NCI-H1092 treated with DMSO at 0.1 percent for 48 hours (cell line): ENCODE measurements around the gene HRG.
"Not testable (repeated sequence)": the region's sequence is repeated elsewhere in the genome, so short reads cannot be mapped to it uniquely, and the experiment has no call there.

Experiments used
- DNase-seq: peaks from one replicate; lab custom pipeline; 2025; lab: John Stamatoyannopoulos, UW

The HRG gene, protein sequence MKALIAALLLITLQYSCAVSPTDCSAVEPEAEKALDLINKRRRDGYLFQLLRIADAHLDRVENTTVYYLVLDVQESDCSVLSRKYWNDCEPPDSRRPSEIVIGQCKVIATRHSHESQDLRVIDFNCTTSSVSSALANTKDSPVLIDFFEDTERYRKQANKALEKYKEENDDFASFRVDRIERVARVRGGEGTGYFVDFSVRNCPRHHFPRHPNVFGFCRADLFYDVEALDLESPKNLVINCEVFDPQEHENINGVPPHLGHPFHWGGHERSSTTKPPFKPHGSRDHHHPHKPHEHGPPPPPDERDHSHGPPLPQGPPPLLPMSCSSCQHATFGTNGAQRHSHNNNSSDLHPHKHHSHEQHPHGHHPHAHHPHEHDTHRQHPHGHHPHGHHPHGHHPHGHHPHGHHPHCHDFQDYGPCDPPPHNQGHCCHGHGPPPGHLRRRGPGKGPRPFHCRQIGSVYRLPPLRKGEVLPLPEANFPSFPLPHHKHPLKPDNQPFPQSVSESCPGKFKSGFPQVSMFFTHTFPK

DNA sequence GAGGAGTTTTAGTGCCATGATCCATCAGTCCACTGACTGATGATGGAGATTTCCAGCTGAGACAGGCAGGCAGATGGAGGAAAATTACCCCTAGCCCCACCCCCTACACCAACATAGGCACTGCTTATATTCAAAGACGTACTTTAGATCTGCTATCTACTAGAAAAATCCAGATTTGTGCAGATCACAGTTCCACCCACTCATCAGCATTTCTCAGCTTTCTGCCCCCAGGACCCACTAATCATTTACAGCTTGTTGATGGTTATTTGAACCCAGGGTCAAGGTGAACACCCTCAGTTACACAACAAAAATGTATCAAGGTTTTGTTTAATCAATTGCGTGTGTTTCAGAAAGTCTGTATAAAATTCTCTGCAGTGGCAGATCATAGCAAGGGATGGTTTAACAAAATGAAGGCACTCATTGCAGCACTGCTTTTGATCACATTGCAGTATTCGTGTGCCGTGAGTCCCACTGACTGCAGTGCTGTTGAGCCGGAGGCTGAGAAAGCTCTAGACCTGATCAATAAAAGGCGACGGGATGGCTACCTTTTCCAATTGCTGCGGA, at the start of gene HRG:
TSS of gene HRG (plus strand) at position 390 of the 564 bp plus-strand sequence. CDS start at position 408, 18 bp downstream.
- DNase-seq = no peak

DNA sequence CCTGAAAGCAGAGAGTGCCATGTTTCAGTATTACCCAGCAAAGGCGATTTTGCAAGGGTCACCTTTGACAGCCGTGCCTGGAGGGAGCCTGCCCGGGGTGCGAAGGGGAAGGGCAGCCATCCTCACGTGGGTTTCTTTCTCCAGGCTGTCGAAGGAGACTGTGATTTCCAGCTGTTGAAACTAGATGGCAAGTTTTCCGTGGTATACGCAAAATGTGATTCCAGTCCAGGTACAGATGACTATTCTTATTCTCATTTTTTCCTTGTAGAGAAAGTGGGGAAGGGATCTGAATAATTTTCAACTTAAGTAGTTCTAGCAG, 49.6 kb upstream of the HRG start:
- no peak for DNase-seq

DNA sequence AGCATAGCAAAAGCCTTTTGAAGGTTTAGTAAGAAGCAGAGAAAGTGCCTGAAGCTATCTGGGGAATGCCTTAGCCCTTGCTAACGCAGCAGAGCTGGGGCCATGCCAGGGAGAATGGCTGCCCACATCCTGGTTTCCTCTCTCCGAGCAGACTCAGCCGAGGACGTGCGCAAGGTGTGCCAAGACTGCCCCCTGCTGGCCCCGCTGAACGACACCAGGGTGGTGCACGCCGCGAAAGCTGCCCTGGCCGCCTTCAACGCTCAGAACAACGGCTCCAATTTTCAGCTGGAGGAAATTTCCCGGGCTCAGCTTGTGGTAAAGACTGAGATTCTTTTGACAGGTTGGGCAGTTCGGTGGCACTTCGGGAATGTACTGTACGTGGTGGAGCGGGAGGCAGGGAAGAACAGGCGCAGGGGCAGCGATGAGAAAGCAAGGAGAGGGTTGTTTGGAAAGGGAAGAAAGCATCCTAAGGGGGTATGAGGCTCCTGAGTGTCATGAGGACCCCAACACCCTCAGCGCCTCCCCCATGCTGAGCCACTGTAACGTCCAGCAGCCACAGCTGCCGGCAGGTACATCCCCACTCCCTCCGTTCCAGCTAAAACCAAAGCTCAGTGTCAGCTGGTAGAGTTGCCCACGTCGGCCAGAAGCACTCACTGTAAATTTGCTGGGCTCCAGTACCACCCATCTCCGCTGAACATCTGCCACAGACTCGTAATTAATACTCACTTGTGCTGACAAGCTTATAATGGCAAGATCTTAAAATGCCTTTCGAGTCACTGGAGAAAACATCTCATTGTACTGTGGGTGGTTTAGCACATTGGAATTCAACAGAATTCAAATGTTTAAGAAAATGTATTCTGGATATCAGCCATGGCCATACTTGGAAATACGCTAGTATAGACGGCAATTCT, 48.5 kb upstream of the HRG start:
- DNase-seq = peak; percentile 69

DNA sequence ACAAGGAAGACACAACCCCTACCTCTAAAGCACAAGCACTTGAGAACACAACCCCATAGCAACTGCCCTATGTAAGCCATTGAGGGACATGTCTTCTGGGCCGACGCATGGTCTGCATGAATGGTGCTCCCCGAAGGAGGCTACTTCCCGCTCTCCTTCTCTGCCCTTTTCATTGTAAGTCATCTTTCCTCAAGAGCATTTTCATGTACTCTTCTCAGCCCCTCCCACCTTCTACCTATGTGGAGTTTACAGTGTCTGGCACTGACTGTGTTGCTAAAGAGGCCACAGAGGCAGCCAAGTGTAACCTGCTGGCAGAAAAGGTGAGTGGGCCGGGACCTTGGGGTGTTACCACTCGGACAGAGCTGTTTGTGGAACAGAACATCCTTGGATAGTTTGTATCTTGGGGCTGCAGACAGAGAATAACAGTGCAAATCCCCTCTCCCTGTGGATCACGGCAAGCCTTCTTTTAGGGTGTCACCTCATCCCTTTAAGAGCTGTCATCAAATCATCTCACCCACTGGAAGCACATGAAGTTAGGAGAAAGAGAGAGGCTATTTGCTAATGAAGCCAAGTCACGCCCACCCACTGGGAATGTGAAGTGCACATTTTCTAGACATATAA, 47.4 kb upstream of the HRG start:
- no peak for DNase-seq

DNA sequence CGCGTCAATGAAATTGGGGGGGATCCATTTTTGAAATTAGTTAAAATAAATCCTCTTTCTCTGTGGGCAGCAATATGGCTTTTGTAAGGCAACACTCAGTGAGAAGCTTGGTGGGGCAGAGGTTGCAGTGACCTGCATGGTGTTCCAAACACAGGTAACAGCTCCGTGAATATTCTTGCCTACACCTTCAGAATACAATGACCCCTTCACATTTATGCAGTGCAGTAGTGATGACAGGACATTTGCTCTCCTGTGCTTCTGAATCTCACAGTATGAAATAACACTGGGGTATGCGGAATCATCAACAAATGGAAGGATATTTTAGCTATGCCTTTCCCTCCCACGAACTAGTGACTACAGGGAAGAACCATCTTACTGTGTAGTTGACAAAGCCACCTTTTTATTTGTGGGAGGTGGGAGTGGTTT, 46.0 kb upstream of the HRG start:
- DNase-seq = no peak

DNA sequence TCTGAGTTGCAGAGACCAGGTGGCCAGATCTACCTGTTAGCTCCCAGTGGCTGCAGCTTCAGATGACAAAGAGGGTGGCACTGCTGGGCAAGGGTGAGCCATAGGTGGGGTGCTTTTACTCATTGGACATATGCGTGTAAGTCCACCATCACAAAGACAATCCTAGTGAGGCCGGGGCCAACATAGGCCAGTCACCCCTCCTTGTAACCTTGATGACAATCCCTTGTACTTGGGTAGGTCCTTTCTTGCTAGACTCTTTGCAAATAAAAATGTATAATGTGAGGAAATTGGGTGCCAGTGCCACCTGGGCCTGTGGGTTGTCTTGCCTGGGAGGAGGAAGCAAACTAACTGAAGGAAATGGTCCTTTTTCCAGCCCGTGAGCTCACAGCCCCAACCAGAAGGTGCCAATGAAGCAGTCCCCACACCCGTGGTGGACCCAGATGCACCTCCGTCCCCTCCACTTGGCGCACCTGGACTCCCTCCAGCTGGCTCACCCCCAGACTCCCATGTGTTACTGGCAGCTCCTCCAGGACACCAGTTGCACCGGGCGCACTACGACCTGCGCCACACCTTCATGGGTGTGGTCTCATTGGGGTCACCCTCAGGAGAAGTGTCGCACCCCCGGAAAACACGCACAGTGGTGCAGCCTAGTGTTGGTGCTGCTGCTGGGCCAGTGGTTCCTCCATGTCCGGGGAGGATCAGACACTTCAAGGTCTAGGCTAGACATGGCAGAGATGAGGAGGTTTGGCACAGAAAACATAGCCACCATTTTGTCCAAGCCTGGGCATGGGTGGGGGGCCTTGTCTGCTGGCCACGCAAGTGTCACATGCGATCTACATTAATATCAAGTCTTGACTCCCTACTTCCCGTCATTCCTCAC, 45.4 kb upstream of the HRG start:
- DNase-seq = no peak

DNA sequence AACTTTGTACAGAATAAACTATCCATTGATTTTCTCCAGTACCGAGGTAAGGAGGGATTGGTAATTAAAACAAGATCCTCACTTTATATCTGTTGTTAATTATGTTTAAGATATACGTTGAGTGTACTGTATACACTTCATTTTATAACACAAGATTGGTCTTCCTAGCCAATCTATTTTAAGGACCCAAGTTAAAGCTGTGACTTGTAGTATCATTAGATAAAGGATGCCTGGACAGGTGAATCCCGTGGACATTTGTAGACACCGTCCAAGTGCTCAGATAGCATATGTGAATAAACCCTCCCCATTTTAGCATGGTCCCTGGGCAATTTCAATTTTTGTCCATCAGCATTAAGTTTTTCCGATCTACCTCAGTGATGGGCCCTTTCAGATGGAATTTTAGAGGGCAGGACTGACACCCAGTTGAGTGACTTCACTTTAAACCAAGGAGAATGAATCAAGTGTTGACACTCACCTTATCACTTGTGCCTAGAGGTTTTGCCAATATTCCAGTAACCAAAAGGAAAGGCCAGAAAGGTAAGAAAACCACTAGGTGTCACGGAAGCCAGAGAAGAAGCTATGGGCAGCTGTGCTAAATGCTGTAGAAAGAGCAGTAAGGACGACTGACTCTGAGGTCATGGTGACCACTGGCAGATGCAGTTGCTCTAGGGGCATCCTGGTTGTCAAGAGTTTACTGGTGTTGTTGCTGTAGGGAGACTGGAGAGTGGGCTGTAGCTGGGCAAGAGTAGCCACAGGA, 43.7 kb upstream of the HRG start:
- DNase-seq = no peak

DNA sequence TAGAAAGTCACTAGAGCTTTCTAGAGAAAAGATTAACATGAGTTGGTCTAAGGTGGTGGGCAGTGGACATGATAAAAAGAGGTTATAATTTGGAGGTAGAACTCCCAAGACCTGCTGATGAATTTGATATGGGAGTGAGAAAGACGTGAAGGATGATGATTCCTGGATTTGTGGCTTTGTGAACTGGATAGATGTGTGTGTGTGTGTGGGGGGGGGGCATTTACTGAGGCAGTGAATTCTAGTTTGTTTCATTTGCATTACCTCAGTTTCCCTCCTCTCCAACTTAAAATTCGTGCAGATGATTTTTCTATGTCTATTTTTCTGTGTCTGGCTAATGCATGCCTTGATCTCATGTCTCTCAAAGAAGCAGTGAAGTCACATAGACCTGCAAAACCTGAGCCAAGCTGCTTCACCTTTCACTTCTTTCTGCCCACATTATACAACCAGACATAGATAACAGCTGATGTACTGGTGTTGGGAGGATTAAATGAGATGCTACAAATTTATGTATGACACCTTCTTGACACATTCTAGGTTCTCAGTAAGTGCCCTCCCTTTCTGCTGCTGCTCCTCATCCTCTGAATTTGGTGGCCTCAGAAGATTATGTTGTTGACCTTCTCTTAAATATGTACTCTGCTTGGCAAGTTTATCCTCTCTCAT, 43.0 kb upstream of the HRG start:
- no peak for DNase-seq

DNA sequence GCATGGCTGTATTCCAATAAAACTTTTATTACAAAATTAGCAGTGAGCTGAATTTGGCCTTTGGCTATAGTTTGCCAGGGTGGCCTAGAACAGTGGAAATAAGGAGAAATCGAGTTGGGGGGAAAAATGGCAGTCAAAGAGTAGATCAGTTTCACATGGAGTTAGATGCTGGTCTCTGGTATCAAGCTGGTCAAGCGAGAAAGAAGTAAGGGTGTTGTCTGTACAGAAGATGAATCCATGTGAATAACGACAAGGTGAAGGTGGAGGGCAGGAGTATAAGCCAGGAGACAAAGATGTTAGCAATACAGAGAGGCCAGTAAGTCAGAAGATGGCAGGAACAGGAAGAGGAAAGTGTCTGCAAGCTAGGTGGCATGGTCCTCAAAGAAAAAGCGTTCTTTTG, 41.2 kb upstream of the HRG start:
- DNase-seq = no peak

DNA sequence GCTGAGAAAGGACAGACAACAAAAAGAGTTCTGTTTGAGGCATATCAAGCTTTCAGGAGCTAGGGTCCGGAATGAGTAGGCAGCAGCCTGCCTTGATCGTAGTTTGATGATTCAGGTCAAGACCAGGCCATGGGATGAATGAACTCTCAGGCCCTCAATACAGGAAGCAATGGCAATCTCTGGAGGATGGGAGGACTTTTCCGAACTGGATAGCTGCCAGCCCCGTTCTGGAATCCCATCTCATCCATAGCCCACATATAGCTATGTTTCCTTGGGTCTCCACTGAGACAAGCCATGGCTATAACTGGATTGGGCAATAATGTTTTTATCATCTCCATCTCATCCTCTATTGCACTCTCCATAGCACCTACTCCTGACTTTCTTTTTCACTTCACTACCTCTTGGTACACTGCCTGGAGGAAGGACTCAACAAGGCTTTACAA, 40.2 kb upstream of the HRG start:
- DNase-seq = no peak

DNA sequence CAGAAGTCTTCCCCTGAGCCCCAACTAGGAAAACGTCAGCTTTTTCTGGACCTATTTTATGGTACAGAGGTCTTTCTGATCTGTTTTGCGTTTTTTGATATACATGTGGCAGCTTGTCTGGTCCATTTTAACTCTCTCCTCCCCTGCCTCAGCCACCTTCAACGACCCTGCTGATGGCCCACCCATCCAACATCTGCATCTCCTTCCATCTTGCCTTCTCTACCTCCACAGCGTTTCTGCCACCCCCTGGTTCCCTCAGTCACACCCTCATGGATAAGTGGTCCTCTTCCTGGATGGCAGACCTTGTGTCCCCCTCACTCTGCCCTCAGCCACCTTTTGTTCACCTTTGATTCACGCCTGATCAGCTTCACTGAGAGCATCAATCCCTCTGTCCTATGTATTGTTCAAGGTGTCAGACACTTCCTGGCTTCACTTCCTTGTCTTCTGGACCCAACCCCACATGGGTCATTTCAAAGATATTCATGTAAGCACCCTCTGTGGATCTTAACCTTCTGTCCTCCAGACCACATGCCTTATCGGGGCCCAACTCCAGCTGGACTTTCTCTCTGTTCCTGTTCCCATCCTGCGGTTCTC, 39.5 kb upstream of the HRG start:
- DNase-seq = no peak

DNA sequence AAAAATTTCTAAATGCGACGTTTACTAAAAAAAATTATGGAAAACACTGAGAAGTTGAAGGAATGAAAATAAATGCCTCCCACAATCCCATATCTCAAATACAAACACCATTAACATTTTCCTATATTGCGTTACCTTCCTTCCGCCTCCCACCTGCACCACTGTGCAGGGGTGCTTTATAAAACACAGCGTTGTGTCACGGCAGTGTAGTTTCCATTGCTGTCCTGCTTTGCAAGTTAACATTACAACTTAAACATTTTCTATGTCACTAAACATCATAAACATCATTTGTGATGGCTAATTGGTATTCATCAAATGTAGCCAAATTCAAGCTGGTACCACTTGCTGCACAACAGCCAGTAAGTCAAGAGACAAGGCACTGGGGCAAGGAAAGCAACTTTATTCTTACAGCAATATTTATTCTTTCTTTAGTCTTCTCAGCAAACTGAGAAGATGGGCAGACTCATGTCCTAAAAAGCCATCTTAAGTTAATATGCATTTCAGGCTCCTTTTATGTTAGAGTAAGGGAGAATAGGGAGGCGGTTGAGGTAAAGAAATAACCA, 37.9 kb upstream of the HRG start:
- DNase-seq = no peak

DNA sequence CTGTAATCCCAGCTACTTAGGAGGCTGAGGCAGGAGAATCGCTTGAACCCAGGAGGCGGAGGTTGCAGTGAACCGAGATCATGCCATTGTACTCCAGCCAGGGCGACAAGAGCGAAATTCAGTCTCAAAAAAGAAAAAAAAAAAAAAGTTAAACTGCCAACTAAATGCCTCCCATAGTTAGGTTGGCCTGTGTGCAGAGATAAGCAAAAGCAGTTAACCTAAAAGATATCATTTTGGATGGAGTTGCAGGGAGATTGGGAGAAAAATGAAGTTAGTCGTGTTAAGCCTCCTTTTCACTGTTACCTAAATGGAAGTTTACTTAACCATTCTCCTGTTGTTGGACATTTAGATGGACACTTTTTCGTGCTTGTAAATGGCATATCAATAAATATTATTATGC, 37.1 kb upstream of the HRG start:
- DNase-seq = no peak

DNA sequence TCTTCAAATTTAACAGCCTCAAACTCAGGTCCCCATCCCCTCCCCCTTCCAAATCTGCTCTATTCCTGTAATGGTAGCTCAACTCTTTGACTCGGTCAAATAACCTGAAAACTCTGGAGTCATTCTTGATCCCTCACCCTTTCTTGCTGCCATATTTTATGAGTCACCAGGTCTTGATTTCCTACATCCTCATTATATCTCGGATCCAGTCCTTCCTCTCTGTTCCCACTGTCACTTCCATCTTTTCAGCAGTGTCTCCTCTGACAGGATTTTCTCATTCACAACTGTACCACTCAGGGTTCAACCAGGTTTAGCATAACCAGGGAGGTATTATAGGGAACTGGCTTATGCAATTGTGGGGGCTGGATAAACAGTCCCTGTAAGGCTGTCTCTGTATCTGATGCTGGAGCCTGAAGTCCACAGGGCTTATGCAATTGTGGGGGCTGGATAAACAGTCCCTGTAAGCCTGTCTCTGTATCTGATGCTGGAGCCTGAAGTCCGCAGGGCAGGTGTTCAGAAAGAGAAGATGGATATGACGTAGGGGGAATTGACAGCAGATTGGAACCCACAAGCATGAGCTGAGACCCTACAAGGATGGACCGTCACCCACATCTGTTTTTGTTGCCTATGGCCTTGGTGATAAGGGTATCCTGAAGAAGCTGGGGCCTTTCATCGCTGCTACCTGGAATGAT, 34.7 kb upstream of the HRG start:
- DNase-seq = no peak

DNA sequence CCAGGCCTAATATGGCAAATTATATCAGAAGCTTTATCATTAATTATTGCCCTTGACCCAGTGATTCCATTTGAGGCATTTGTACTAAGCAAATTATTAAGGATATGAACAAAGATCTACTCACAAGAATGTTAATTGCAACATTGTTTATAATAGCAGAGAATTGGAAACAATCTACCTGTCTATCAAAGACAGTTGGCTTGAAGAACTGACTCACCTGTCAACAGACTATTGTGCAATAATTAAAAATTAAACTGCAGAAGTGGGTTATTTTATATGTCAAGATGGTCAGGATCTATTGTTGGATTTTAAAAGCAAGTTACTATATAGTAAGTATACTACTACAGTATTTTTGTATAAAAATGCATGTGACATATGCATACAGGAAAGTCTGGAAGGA, 32.3 kb upstream of the HRG start:
- no peak for DNase-seq

DNA sequence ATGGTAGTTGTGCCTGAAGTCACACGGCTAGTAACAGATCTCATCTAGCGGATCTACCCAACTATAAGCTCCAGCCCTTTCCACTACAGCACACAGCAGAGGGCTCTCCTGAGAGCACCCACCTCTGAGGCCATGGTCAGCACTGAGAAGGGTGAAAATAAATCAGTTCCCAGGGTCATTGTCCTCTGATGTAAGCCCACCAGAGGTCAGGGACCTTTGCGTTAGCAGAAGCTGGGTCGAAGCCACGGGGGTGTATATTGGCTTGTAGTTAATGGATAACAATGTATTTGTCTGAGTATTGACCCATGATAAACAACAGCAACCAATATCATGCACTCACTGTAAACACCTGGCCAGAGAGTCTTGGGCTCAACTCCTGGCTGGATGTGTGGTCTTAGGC, 31.6 kb upstream of the HRG start:
- not testable (repeated sequence) for DNase-seq

DNA sequence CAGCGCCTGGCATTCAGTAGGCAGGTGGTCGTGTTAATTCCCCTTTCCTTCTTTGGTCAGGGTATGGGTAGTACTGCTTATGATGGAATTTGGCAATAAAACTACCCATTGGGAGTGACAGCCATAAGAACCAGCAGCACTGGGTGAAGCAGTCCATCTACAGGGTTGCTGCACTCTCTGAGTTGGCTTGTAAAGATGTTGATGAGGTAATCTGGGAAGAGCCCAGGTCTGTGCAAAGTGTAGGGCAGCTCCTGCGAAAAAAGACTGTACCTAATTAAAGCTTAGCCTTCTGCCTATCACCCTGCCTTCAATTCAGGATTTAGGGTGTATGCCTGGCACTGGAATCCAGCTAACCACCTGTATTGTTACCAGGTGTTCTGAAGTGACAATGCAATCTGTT, 30.3 kb upstream of the HRG start:
- no peak for DNase-seq

DNA sequence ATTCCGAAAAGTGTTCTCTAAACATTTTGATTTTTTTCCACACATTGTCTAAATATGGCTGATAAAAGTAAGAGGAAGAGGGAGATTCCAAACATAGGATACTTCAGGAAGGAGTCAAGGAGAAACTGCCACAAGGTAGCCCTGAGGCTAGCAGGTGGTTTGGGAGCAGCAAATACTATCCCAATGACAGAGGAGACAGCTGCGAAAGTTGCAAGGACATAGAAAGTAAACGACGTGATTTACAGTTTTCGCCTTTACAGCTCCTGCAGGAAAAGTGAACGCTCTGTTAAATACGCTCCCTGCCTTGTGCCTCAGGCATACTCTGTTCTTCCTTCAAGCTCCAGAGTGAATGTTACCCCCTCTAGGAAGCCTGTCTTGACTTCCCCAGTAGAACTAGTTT, 29.3 kb upstream of the HRG start:
- DNase-seq = no peak

DNA sequence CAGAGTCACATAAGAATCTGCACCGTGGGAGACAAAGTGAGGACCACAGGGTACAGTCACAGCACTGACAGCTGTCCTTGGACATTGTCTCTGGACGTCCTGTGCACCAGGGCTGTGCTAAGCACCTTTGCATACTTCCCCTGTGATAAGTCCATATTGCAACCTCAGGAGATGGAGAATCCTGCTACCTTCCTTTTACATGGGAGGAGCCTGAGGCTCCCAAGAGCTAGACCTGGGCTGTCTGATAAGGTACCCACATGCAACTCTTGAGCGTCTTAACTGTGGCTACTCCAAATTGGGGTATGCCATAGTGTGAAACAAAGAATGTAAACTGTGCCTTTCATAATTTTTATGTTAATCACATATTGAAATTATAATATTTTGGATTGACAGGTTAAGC, 28.1 kb upstream of the HRG start:
- DNase-seq = no peak
